Small intestine (tissue), 7 donors: Measurements from ENCODE around the gene NPIPB13. TPM values are rescaled to one million over a fixed set of nuclear protein-coding genes. Genes with fewer than 3 reads are reported as not detected.
"Not testable (repeated sequence)": the region's sequence is repeated elsewhere in the genome, so short reads cannot be mapped to it uniquely, and the experiment has no call there.

ENCODE experiments used
- DNase-seq, 2 donors: peaks; one replicate each; pipeline versions ENCODE4 v3.0.0 to v3.0.0-alpha.2; 2013
- FAIRE-seq: peaks from 2 replicates; lab custom pipeline; 2012; peaks lifted over from hg19 to GRCh38; lab: Jason Lieb, UNC
- H3K27ac ChIP-seq, 3 donors: one replicate each; pipeline ENCODE4 v1.5.1; 2013; ENCODE audit warnings: low read length in 2 of 3, mild to moderate bottlenecking in 2 of 3, control low read depth in 1 of 3, inconsistent platforms in 1 of 3, low read depth in 1 of 3, moderate library complexity in 1 of 3
- H3K27me3 ChIP-seq, 3 donors: one replicate each; pipeline ENCODE4 v1.6.1; 2013; ENCODE audit warnings: low read length in 3 of 3, inconsistent platforms in 1 of 3; ENCODE audit not compliant: control insufficient read depth in 3 of 3, insufficient read depth in 3 of 3
- H3K36me3 ChIP-seq, 3 donors: one replicate each; pipeline ENCODE4 v1.6.1; 2013; ENCODE audit warnings: low read length in 3 of 3, inconsistent platforms in 1 of 3, low read depth in 1 of 3, mild to moderate bottlenecking in 1 of 3, moderate library complexity in 1 of 3; ENCODE audit not compliant: control insufficient read depth in 3 of 3, insufficient read depth in 2 of 3
- H3K4me1 ChIP-seq, 3 donors: one replicate each; pipeline ENCODE4 v1.6.1; 2013; ENCODE audit warnings: low read length in 2 of 3, inconsistent platforms in 1 of 3, low read depth in 1 of 3, mild to moderate bottlenecking in 1 of 3, moderate library complexity in 1 of 3; ENCODE audit not compliant: control insufficient read depth in 3 of 3, insufficient read depth in 2 of 3
- H3K4me3 ChIP-seq, 3 donors: one replicate each; pipeline ENCODE4 v1.5.1; 2013; ENCODE audit warnings: low read length in 3 of 3, control low read depth in 1 of 3, inconsistent platforms in 1 of 3, low read depth in 1 of 3, mild to moderate bottlenecking in 1 of 3, moderate library complexity in 1 of 3
- H3K9me3 ChIP-seq, 2 donors: one replicate each; pipeline ENCODE4 v1.6.1; 2013; ENCODE audit warnings: low read depth in 1 of 2, low read length in 1 of 2; ENCODE audit not compliant: control insufficient read depth in 2 of 2, insufficient read depth in 1 of 2
- whole genome bisulfite sequencing, 3 donors: extraction: QIAGEN DNeasy Blood & Tissue Kit; methylation state at CpG; one replicate each; pipeline ENCODE4 v1.1.7; 2013; 5-methylcytosine and 5-hydroxymethylcytosine counted together
- polyA plus RNA-seq, 4 donors: library from polyadenylated mRNA; stranded (reverse) in 3 of 4; unstranded in 1 of 4; fragments of 200-250 nt in 3 of 4; fragments of 120-200 nt in 1 of 4; gene quantifications; one replicate each; pipeline versions ENCODE4 v1.2.1 to v1.2.3, GENCODE V29; 2013
- donor health status: healthy with polysubstance abuse.
- donor health status: control.
- donor health status: control.
- donor health status: Bipolar disorder and iron deficiency.
- donor health status: healthy.

Gene NPIPB13
- polyA plus RNA-seq, 4 donors: 2.7 to 16.6 (median 7.3) TPM

- WGBS, 3 donors: 0 to 1% (median 1%) methylated on average over 14 to 20 of the region's 52 CpGs
- not testable (repeated sequence) for H3K27me3 ChIP-seq, H3K4me1 ChIP-seq, DNase-seq, H3K36me3 ChIP-seq, FAIRE-seq, H3K9me3 ChIP-seq, H3K27ac ChIP-seq
- peak overlapping the region in 2 of 3 donors; percentile 41 to 43 for H3K4me3 ChIP-seq
Measured at GRCh38 chr16:30205541-30206236, 42.6 kb downstream of the NPIPB13 start.

GRCh38 chr16:30199608-30200343 is 48.5 kb downstream of the NPIPB13 start:
- H3K9me3 ChIP-seq, H3K4me1 ChIP-seq, H3K4me3 ChIP-seq, DNase-seq, H3K36me3 ChIP-seq, H3K27ac ChIP-seq, H3K27me3 ChIP-seq, FAIRE-seq: not testable (repeated sequence)
- no CpG with 5 or more reads among the region's 15 CpGs for WGBS, 3 donors

GRCh38 chr16:30199049-30199448 is 49.2 kb downstream of the NPIPB13 start, which contains the start of gene SULT1A3:
Gene SULT1A3, plus strand, starts transcription at chr16:30199255. Its CDS starts 1,474 bp downstream, at chr16:30200729.
- not testable (repeated sequence) for DNase-seq, H3K27me3 ChIP-seq, H3K4me3 ChIP-seq, H3K27ac ChIP-seq, H3K36me3 ChIP-seq, FAIRE-seq, H3K4me1 ChIP-seq, H3K9me3 ChIP-seq
- no CpG with 5 or more reads among the region's 3 CpGs for WGBS, 3 donors

Other genes with a start within 250 kb of the NPIPB13 start
- 1 to 10 TPM in 3 of 4 donors, not detected in 1; 1.3 to 4.6 (median 1.6) TPM for gene DOC2A, start 237.5 kb downstream of the NPIPB13 start, polyA plus RNA-seq
- gene C16orf92, start 225.3 kb downstream of the NPIPB13 start, polyA plus RNA-seq: not detected
- gene TLCD3B, start 217.2 kb downstream of the NPIPB13 start, polyA plus RNA-seq: 1 to 10 TPM in 1 of 4 donors, under 1 TPM in 1, not detected in 2; 0.47 to 1.4 TPM
- 1,000 to 10,000 TPM in 2 of 4 donors, 100 to 1,000 TPM in 2; 406 to 1,111 (median 984) TPM for gene ALDOA, start 182.7 kb downstream of the NPIPB13 start, polyA plus RNA-seq
- gene PPP4C, start 172.5 kb downstream of the NPIPB13 start, polyA plus RNA-seq: 100 to 1,000 TPM in 3 of 4 donors, 10 to 100 TPM in 1; 93.0 to 145 (median 122) TPM
- gene TBX6, start 156.6 kb downstream of the NPIPB13 start, polyA plus RNA-seq: 1 to 10 TPM in 2 of 4 donors, under 1 TPM in 2; 0.54 to 1.6 (median 1.2) TPM
- 100 to 1,000 TPM in 2 of 4 donors, 10 to 100 TPM in 2; 39.6 to 154 (median 99.6) TPM for gene YPEL3, start 152.3 kb downstream of the NPIPB13 start, polyA plus RNA-seq
- 10 to 100 TPM; 13.2 to 23.9 (median 19.5) TPM for gene GDPD3, start 134.9 kb downstream of the NPIPB13 start, polyA plus RNA-seq
- gene MAPK3, start 125.3 kb downstream of the NPIPB13 start, polyA plus RNA-seq: 100 to 1,000 TPM; 174 to 241 (median 194) TPM
- 10 to 100 TPM; 27.3 to 65.7 (median 32.7) TPM for gene CORO1A, start 64.9 kb downstream of the NPIPB13 start, polyA plus RNA-seq
- gene BOLA2B, start 54.8 kb downstream of the NPIPB13 start, polyA plus RNA-seq: 100 to 1,000 TPM in 3 of 4 donors, 10 to 100 TPM in 1; 55.8 to 614 (median 378) TPM
- 100 to 1,000 TPM in 2 of 4 donors, 10 to 100 TPM in 2; 77.2 to 318 (median 185) TPM for gene SLX1A, start 54.6 kb downstream of the NPIPB13 start, polyA plus RNA-seq
- gene SULT1A3, start 49.2 kb downstream of the NPIPB13 start, polyA plus RNA-seq: 100 to 1,000 TPM in 2 of 4 donors, 10 to 100 TPM in 2; 34.6 to 376 (median 148) TPM
- 10 to 100 TPM; 30.0 to 43.5 (median 39.9) TPM for gene CD2BP2, start 106.8 kb upstream of the NPIPB13 start, polyA plus RNA-seq
- 10 to 100 TPM; 30.8 to 46.1 (median 41.9) TPM for gene TBC1D10B, start 122.0 kb upstream of the NPIPB13 start, polyA plus RNA-seq
- 10 to 100 TPM in 1 of 4 donors, 1 to 10 TPM in 1, under 1 TPM in 1, not detected in 1; 0.82 to 26.3 (median 1.9) TPM for gene MYL11, start 126.3 kb upstream of the NPIPB13 start, polyA plus RNA-seq
- gene SEPTIN1, start 134.1 kb upstream of the NPIPB13 start, polyA plus RNA-seq: 10 to 100 TPM in 1 of 4 donors, 1 to 10 TPM in 3; 4.8 to 21.1 (median 6.4) TPM
- gene ZNF48, start 146.9 kb upstream of the NPIPB13 start, polyA plus RNA-seq: 1 to 10 TPM; 1.6 to 7.0 (median 3.9) TPM
- gene ZNF771, start 159.1 kb upstream of the NPIPB13 start, polyA plus RNA-seq: 1 to 10 TPM; 2.5 to 5.3 (median 3.6) TPM
- 100 to 1,000 TPM in 1 of 4 donors, 10 to 100 TPM in 3; 42.4 to 116 (median 58.9) TPM for gene DCTPP1, start 181.6 kb upstream of the NPIPB13 start, polyA plus RNA-seq
- gene SEPHS2, start 197.4 kb upstream of the NPIPB13 start, polyA plus RNA-seq: 100 to 1,000 TPM in 3 of 4 donors, 10 to 100 TPM in 1; 76.9 to 349 (median 175) TPM
- gene ITGAL, start 224.3 kb upstream of the NPIPB13 start, polyA plus RNA-seq: 1 to 10 TPM; 1.1 to 4.1 (median 2.6) TPM